Endometrial microvascular endothelial cells (primary cell): ENCODE measurements around the gene POLR1E. TPM values are rescaled to one million over a fixed set of nuclear protein-coding genes. Genes with fewer than 3 reads are reported as not detected.

Experiments
- total RNA-seq: library from RNA; depleted of rRNA; stranded (reverse); fragments of >200 nt; gene quantifications from one replicate; pipeline ENCODE4 v1.2.3, GENCODE V29; 2015; ENCODE audit errors: inconsistent ontology term

POLR1E gene
- total RNA-seq, 1 donor from 2014 or later, result 21.9 TPM

Other genes starting within 250 kb of the POLR1E start
- gene GRHPR, start 63.3 kb upstream of the POLR1E start, total RNA-seq, result 208 TPM
- 7.1 TPM for gene ZBTB5, start 20.5 kb upstream of the POLR1E start, total RNA-seq
- gene FBXO10, start 90.4 kb downstream of the POLR1E start, total RNA-seq, result 7.5 TPM
- gene TOMM5, start 106.6 kb downstream of the POLR1E start, total RNA-seq, result 150 TPM
- gene FRMPD1, start 165.0 kb downstream of the POLR1E start, total RNA-seq, result not detected